H9 (cell line): Measurements from ENCODE around the gene PROCA1. TPM values are rescaled to one million over a fixed set of nuclear protein-coding genes. Genes with fewer than 3 reads are reported as not detected.

Source experiments
- DNase-seq: peaks from one replicate; pipeline ENCODE4 v3.0.0-alpha.2; 2017
- H2AFZ ChIP-seq: one replicate; pipeline ENCODE4 v1.6.1; 2013; ENCODE audit warnings: mild to moderate bottlenecking, low read length, control low read depth, moderate library complexity
- H2AK5ac ChIP-seq: 2 replicates; pipeline ENCODE4 v1.6.1; 2013; ENCODE audit warnings: low read length, control low read depth, mixed read lengths; ENCODE audit not compliant: insufficient read length
- H2BK120ac ChIP-seq: one replicate; pipeline ENCODE4 v1.6.1; 2013; ENCODE audit warnings: low read depth, mild to moderate bottlenecking, low read length, control low read depth, inconsistent platforms; ENCODE audit not compliant: poor library complexity, severe bottlenecking
- H2BK12ac ChIP-seq: 2 replicates; pipeline ENCODE4 v1.6.1; 2013; ENCODE audit warnings: low read length, control low read depth, mixed read lengths, low read depth; ENCODE audit not compliant: insufficient read length
- H2BK15ac ChIP-seq: 2 replicates; pipeline ENCODE4 v1.6.1; 2013; ENCODE audit warnings: low read depth, low read length, control low read depth
- H2BK20ac ChIP-seq: one replicate; pipeline ENCODE4 v1.6.1; 2013; ENCODE audit warnings: low read depth, mild to moderate bottlenecking, low read length, control low read depth, inconsistent platforms; ENCODE audit not compliant: poor library complexity, severe bottlenecking
- H2BK5ac ChIP-seq: 2 replicates; pipeline ENCODE4 v1.6.1; 2013; ENCODE audit warnings: low read length, control low read depth, mixed read lengths; ENCODE audit not compliant: insufficient read length
- H3K14ac ChIP-seq: 2 replicates; pipeline ENCODE4 v1.6.1; 2013; ENCODE audit warnings: low read length, control low read depth; ENCODE audit not compliant: insufficient read depth
- H3K18ac ChIP-seq: 2 replicates; pipeline ENCODE4 v1.6.1; 2013; ENCODE audit warnings: low read depth, mild to moderate bottlenecking, mixed read lengths, low read length, control low read depth; ENCODE audit not compliant: insufficient read length
- H3K23ac ChIP-seq: 2 replicates; pipeline ENCODE4 v1.6.1; 2013; ENCODE audit warnings: low read length, control low read depth, mixed read lengths, low read depth; ENCODE audit not compliant: insufficient read length
- H3K23me2 ChIP-seq: 2 replicates; pipeline ENCODE4 v1.6.1; 2013; ENCODE audit warnings: low read depth, mild to moderate bottlenecking, mixed read lengths, low read length, control low read depth; ENCODE audit not compliant: insufficient read length, poor library complexity, severe bottlenecking
- H3K27ac ChIP-seq: 2 replicates; pipeline ENCODE4 v1.5.1; 2013; ENCODE audit warnings: low read length, control low read depth, mixed read lengths, low read depth; ENCODE audit not compliant: insufficient read length
- H3K27me3 ChIP-seq: 2 replicates; pipeline ENCODE4 v1.6.1; 2013; ENCODE audit warnings: low read length, control low read depth, inconsistent platforms; ENCODE audit not compliant: insufficient read depth
- H3K4ac ChIP-seq: 2 replicates; pipeline ENCODE4 v1.6.1; 2013; ENCODE audit warnings: low read depth, mild to moderate bottlenecking, control low read depth, inconsistent platforms, low read length, moderate library complexity
- H3K4me1 ChIP-seq: 2 replicates; pipeline ENCODE4 v1.6.1; 2013; ENCODE audit warnings: low read length, control low read depth, inconsistent platforms; ENCODE audit not compliant: insufficient read depth
- H3K4me2 ChIP-seq: 2 replicates; pipeline ENCODE4 v1.6.1; 2013; ENCODE audit warnings: low read length, control low read depth, mixed read lengths; ENCODE audit not compliant: insufficient read length, insufficient read depth
- H3K56ac ChIP-seq: 2 replicates; pipeline ENCODE4 v1.6.1; 2013; ENCODE audit warnings: low read depth, mild to moderate bottlenecking, mixed read lengths, low read length, control low read depth; ENCODE audit not compliant: insufficient read length
- H3K79me1 ChIP-seq: 2 replicates; pipeline ENCODE4 v1.6.1; 2013; ENCODE audit warnings: low read depth, mild to moderate bottlenecking, moderate library complexity, low read length, control low read depth, inconsistent platforms; ENCODE audit not compliant: insufficient read depth, poor library complexity, severe bottlenecking
- H3K79me2 ChIP-seq: 2 replicates; pipeline ENCODE4 v1.6.1; 2013; ENCODE audit warnings: low read length, control low read depth, inconsistent platforms; ENCODE audit not compliant: insufficient read depth
- H3K9ac ChIP-seq: 2 replicates; pipeline ENCODE4 v1.6.1; 2013; ENCODE audit warnings: low read length, control low read depth, mixed read lengths; ENCODE audit not compliant: insufficient read length; ENCODE audit errors: extremely low read depth
- H3K9me3 ChIP-seq: one replicate; pipeline ENCODE4 v1.6.1; 2013; ENCODE audit warnings: low read depth, low read length, inconsistent platforms; ENCODE audit not compliant: control insufficient read depth
- H3T11ph ChIP-seq: one replicate; pipeline ENCODE4 v1.6.1; 2013; ENCODE audit warnings: mild to moderate bottlenecking, low read length, control low read depth, inconsistent platforms
- H4K20me1 ChIP-seq: one replicate; pipeline ENCODE4 v1.6.1; 2013; ENCODE audit not compliant: control insufficient read depth, insufficient read length, insufficient read depth
- H4K5ac ChIP-seq: 2 replicates; pipeline ENCODE4 v1.6.1; 2013; ENCODE audit warnings: low read depth, mild to moderate bottlenecking, mixed read lengths, low read length, control low read depth; ENCODE audit not compliant: insufficient read length
- H4K8ac ChIP-seq: replicated peaks from 2 replicates; pipeline ENCODE4 v1.6.1; 2013; ENCODE audit warnings: low read length, control low read depth, mixed read lengths, low read depth; ENCODE audit not compliant: insufficient read length
- H4K91ac ChIP-seq: 2 replicates; pipeline ENCODE4 v1.6.1; 2013; ENCODE audit warnings: low read depth, mild to moderate bottlenecking, moderate library complexity, mixed read lengths, low read length, control low read depth; ENCODE audit not compliant: insufficient read length
- H3K27ac Mint-ChIP-seq, 3 experiments: 2 replicates in 2 of 3; 3 replicates in 1 of 3; pipeline ENCODE4 v1.8.0; 2020 to 2021; ENCODE audit warnings: mixed read lengths in 3 of 3, mild to moderate bottlenecking in 1 of 3, moderate library complexity in 1 of 3
- H3K27me3 Mint-ChIP-seq: 2 replicates; pipeline ENCODE4 v1.8.0; 2021; ENCODE audit warnings: low read depth, mild to moderate bottlenecking, moderate library complexity, mixed read lengths
- H3K36me3 Mint-ChIP-seq, 3 experiments: 2 replicates in 2 of 3; 3 replicates in 1 of 3; pipeline ENCODE4 v1.8.0; 2020 to 2021; ENCODE audit warnings: low read depth in 3 of 3, mixed read lengths in 3 of 3; ENCODE audit not compliant: insufficient read depth in 1 of 3
- H3K4me1 Mint-ChIP-seq, 2 experiments: 2 replicates each; pipeline ENCODE4 v1.8.0; 2020; ENCODE audit warnings: mixed read lengths in 2 of 2
- H3K4me3 Mint-ChIP-seq, 2 experiments: 2 replicates in 1 of 2; 3 replicates in 1 of 2; pipeline ENCODE4 v1.8.0; 2020 to 2021; ENCODE audit warnings: mild to moderate bottlenecking in 2 of 2, mixed read lengths in 2 of 2, moderate library complexity in 1 of 2
- H3K9me3 Mint-ChIP-seq, 2 experiments: 2 replicates in 1 of 2; 3 replicates in 1 of 2; pipeline ENCODE4 v1.8.0; 2020; ENCODE audit warnings: mild to moderate bottlenecking in 2 of 2, mixed read lengths in 2 of 2, moderate library complexity in 1 of 2
- WGBS: extraction: QIAGEN DNeasy Blood & Tissue Kit; methylation state at CpG from one replicate; pipeline ENCODE4 v1.1.7; 2013; ENCODE audit warnings: missing lambda C conversion rate, low lambda C conversion rate, mixed read lengths; ENCODE audit not compliant: insufficient read length; ENCODE audit errors: extremely low coverage; 5-methylcytosine and 5-hydroxymethylcytosine counted together
- total RNA-seq: library from RNA; stranded (reverse); gene quantifications from 2 replicates; pipeline ENCODE4 v1.2.1, GENCODE V29; 2021
- TF ChIP-seq, protein P1 (sequence below): fragments of 200-600 bp; sonication (generic); conservative IDR thresholded peaks from 3 replicates; pipeline ENCODE4 v1.8.0; 2021; ENCODE audit warnings: antibody characterized with exemption, mild to moderate bottlenecking

Gene PROCA1
- total RNA-seq, 1 experiment from 2014 or later, result 15.0 TPM

DNA sequence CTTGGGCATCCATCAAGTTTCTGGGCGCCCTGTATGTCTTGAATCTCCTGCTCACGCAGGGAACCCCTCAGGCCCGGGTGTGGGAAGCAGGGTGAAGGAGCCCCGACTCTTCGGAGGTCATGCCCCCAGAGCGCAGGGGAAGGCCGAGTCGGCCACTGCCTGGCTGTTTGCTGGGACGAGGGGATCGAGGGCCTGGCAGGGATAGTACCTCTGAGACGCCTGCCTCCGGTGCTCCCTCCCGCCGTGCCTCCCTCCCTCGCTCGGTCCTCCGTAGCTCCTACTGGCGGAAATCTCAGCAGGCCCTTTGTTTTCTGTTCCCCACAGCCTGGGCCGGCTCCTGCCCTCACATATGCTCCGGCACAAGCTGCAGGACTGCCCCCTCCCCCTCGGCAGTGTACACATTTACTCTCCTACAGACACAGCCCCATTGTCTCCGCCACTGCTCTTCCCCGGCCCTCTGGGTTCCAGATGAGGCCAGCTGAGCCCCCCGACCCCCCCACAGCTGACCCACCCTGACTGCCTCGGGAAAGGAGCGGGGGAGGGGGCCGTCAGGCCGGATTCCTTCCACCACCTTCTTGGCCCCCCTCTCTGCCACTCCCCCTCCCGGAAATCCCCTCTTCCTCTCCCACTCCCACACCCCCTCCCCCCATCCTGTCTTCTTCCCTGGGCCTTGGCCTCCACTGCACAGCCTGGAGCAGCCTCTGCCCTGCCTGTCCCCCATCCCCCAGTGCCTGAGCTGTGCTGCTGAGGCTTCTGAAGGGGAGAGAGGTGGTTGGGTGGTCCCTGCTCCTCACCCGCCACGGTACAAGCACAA, 33.5 kb upstream of the PROCA1 start:
- peak; percentile 77 for DNase-seq
- Histone ChIP-seq H4K5ac (peak overlapping the region; percentile 24), H4K8ac (peak overlapping the region; percentile 20), H3K79me1 (no peaks in the 10 kb centered on the region), H3K4me1 (peaks cover 5% of the 10 kb centered on the region; the same call in 1 of the 2 replicates), H3K4ac (peak overlapping the region; percentile 39), H4K91ac (peak overlapping the region; percentile 82), H2BK5ac (peak overlapping the region; percentile 45), H3K27me3 (no peaks in the 10 kb centered on the region), H3K23me2 (peaks cover 15% of the 10 kb centered on the region), H3K56ac (no peak overlapping the region), H3K27ac (peak overlapping the region; percentile 61), H3K23ac (no peak overlapping the region), H3K9ac (peak overlapping the region; percentile 95), H2BK12ac (peak overlapping the region; percentile 15), H3T11ph (no peak overlapping the region), H2BK20ac (no peak overlapping the region), H2AK5ac (no peak overlapping the region), H2BK15ac (no peak overlapping the region; the same call in 1 of the 2 replicates), H2AFZ (no peak overlapping the region), H3K14ac (peak overlapping the region; percentile 91), H4K20me1 (no peaks in the 10 kb centered on the region), H3K4me2 (peak overlapping the region; percentile 84), H2BK120ac (peak overlapping the region; percentile 93), H3K9me3 (no peaks in the 10 kb centered on the region), H3K18ac (peak overlapping the region; percentile 94), H3K79me2 (peaks cover 16% of the 10 kb centered on the region; the same call in 1 of the 2 replicates)
- H3K4me1 Mint-ChIP-seq, result peaks cover 12 to 30% of the 10 kb centered on the region in 2 experiments
- peak overlapping the region; percentile 95 to 98 (median 97) for H3K27ac Mint-ChIP-seq
- H3K9me3 Mint-ChIP-seq, result no peaks in the 10 kb centered on the region
- TF ChIP-seq, protein P1, sequence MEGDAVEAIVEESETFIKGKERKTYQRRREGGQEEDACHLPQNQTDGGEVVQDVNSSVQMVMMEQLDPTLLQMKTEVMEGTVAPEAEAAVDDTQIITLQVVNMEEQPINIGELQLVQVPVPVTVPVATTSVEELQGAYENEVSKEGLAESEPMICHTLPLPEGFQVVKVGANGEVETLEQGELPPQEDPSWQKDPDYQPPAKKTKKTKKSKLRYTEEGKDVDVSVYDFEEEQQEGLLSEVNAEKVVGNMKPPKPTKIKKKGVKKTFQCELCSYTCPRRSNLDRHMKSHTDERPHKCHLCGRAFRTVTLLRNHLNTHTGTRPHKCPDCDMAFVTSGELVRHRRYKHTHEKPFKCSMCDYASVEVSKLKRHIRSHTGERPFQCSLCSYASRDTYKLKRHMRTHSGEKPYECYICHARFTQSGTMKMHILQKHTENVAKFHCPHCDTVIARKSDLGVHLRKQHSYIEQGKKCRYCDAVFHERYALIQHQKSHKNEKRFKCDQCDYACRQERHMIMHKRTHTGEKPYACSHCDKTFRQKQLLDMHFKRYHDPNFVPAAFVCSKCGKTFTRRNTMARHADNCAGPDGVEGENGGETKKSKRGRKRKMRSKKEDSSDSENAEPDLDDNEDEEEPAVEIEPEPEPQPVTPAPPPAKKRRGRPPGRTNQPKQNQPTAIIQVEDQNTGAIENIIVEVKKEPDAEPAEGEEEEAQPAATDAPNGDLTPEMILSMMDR, result no peak
- no CpG with 5 or more reads among the region's 31 CpGs for WGBS
- no peaks in the 10 kb centered on the region; the same call in none of the 2 replicates for H3K27me3 Mint-ChIP-seq
- peaks cover 33 to 62% (median 33%) of the 10 kb centered on the region in 3 experiments; a peak in 6 of 7 replicates for H3K36me3 Mint-ChIP-seq
- peak overlapping the region; percentile 87 to 93 for H3K4me3 Mint-ChIP-seq
